Ascending aorta (tissue), 2 donors: ENCODE data around the gene HMGXB3. TPM values are rescaled to one million over a fixed set of nuclear protein-coding genes. Genes with fewer than 3 reads are reported as not detected.
A peak's percentile ranks its signal among the peaks of the same experiment; 100 is the strongest.

Experiments used
- DNase-seq, 2 donors: peaks; one replicate each; pipeline ENCODE4 v3.0.0-alpha.2; 2019; ENCODE audit warnings: low spot score in 2 of 2
- H3K27ac ChIP-seq, 2 donors: fragments of 200-600 bp; sonication (generic); one replicate each; pipeline ENCODE4 v1.5.1; 2016 to 2017; ENCODE audit warnings: mild to moderate bottlenecking in 1 of 2
- H3K27me3 ChIP-seq: fragments of 200-600 bp; sonication (generic); one replicate; pipeline ENCODE4 v1.5.1; 2017
- H3K36me3 ChIP-seq, 2 donors: fragments of 200-600 bp; sonication (generic); one replicate each; pipeline ENCODE4 v1.5.1; 2016
- H3K4me1 ChIP-seq, 2 donors: fragments of 200-600 bp; sonication (generic); one replicate each; pipeline ENCODE4 v1.5.1; 2016 to 2017; ENCODE audit warnings: mild to moderate bottlenecking in 1 of 2
- H3K4me3 ChIP-seq, 2 donors: fragments of 200-600 bp; sonication (generic); one replicate each; pipeline ENCODE4 v1.5.1; 2016 to 2017; ENCODE audit warnings: mild to moderate bottlenecking in 1 of 2
- H3K9me3 ChIP-seq, 2 donors: fragments of 200-600 bp; sonication (generic); one replicate each; pipeline ENCODE4 v1.5.1; 2016
- intact Hi-C: fragments of 100-400 bp; cut with DNase I; formaldehyde crosslinking; loops from one replicate; pipeline ENCODE4 v1.15.1; 2023
- total RNA-seq: library from RNA; depleted of rRNA; stranded (reverse); fragments of >200 nt; gene quantifications from one replicate; pipeline ENCODE4 v1.1.0, GENCODE V29; 2016
- TF ChIP-seq, protein P1 (sequence below), 3 experiments: fragments of 200-600 bp in 2 of 3; fragments of 450-650 bp in 1 of 3; sonication (generic) in 2 of 3; IDR thresholded peaks; one replicate each; pipeline ENCODE4 v1.5.1; 2016 to 2019; ENCODE audit warnings: antibody characterized with exemption in 3 of 3, mild to moderate bottlenecking in 1 of 3, moderate library complexity in 1 of 3

The HMGXB3 gene
- total RNA-seq, 1 donor from 2014 or later: 56.4 TPM

DNA sequence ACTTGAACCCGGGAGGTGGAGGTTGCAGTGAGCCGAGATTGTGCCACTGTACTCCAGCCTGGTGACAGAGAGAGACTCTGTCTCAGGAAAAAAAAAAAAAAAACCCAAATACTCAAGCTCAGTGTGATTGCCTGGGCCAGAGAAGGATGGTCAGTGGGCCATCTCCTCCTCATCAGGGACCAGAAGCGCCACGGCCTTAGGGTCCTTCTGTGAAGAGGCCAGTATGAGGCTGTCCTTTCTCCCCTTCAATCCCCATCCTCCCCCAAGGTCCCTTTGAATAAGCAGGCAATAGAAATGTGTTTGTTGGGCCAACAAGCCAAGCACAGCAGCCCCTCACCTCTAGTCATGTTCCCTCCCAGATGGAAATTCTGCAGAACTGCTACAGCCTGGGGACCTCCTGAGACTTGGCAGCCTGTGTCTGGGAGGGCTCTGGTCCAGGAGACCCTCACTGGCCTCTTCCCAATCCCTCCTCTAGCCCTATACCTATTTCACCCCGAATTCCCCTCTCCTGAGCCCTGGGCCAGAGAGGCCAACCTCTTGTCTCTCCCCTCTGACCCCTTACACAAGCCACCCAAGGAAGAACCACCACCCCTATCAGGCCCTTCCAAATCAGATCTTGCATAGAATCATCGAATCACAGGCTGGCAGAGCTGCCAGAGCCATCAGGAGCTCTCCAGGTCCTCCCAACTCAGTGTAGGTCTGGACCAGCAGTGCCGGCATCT is 84.8 kb downstream of the HMGXB3 start:
- DNase-seq: peak in 1 of 2 donors; percentile 27
- TF ChIP-seq, protein P1, sequence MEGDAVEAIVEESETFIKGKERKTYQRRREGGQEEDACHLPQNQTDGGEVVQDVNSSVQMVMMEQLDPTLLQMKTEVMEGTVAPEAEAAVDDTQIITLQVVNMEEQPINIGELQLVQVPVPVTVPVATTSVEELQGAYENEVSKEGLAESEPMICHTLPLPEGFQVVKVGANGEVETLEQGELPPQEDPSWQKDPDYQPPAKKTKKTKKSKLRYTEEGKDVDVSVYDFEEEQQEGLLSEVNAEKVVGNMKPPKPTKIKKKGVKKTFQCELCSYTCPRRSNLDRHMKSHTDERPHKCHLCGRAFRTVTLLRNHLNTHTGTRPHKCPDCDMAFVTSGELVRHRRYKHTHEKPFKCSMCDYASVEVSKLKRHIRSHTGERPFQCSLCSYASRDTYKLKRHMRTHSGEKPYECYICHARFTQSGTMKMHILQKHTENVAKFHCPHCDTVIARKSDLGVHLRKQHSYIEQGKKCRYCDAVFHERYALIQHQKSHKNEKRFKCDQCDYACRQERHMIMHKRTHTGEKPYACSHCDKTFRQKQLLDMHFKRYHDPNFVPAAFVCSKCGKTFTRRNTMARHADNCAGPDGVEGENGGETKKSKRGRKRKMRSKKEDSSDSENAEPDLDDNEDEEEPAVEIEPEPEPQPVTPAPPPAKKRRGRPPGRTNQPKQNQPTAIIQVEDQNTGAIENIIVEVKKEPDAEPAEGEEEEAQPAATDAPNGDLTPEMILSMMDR (IDR thresholded peaks at IDR 0.05): no peak
- Histone ChIP-seq H3K4me1 (no peaks in the 10 kb centered on the region), H3K36me3 (no peaks in the 10 kb centered on the region), H3K27ac (no peak overlapping the region), H3K9me3 (no peaks in the 10 kb centered on the region), H3K4me3 (peak overlapping the region in 1 of 2 donors; percentile 51), H3K27me3 (no peaks in the 10 kb centered on the region)
- intact Hi-C loops: no loop called here

DNA sequence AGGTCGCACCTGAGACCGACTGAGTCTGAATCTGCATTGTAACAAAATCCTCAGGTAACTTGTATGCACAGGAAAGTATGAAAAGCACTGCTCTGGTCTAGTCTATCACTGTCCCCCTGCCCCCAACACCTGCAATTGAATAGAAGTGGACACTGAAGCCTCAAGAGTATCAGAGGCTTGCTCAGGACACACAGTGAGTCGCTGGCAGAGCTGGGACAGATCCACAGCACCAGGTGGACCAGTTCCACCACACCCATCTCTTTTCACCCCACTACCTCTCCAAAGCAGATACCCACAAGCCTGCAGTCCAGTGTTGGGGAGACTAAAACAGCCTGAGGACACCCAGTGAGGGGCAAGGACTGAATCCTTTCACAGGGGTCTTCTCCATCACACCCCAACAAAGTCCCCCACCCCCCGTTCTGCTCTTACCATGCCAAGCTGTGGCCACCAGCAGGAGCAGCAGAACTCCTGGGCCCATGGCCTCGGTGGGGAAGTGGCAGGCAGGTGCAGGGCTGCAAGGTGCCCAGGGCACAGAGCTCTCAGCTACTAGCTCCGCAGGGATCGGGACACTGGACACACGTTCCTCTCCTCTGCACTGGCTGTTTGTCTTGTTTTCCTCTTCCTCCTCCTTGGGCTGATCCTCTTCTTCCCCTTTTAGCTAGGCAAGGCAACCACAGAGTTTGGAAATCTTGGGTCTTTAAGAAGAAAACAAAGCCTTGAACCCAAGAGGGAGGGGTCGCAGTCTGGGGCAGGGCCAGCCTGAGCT is 85.6 kb downstream of the HMGXB3 start, which contains the start of gene CSF1R:
Gene CSF1R (minus strand): TSS at position 605 of the 766 bp plus-strand sequence. CDS start 127 bp downstream, at position 478.
- Histone ChIP-seq H3K27me3 (no peaks in the 10 kb centered on the region), H3K27ac (no peak within 1 kb of the TSS), H3K4me1 (no peaks in the 10 kb centered on the region), H3K9me3 (no peaks in the 10 kb centered on the region), H3K4me3 (peak within 1 kb of the TSS in 1 of 2 donors; percentile 51), H3K36me3 (no peaks in the 10 kb centered on the region)
- DNase-seq: peak in 1 of 2 donors; percentile 62
- TF ChIP-seq, protein P1 (IDR thresholded peaks at IDR 0.05): no peak
- intact Hi-C loops: no loop called here

DNA sequence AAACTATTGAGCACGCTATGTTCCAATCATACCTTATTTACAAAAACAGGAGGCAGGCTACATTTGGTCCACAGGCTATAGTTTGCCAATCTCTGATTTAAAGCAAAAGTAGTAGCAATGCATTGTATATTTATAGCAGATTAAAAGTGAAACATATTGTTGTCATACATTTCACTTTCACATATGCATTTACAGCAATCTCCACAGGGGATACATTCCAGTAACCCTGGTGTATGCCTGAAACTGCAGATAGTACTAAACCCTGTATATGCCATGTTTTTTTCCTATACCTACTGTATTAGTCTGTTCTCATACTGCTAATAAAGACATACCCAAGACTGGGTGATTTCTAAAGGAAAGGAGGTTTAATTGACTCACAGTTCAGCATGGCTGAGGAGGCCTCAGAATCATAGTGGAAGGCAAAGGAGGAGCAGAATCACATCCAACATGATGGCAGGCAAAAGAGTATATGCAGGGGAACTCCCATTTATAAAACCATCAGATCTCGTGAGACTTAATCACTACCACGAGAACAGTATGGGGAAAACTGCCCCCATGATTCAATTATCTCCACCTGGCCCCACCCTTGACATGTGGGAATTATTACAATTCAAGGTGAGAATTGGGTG is 91.7 kb downstream of the HMGXB3 start:
- no peaks in the 10 kb centered on the region for H3K27me3 ChIP-seq
- no peak overlapping the region for H3K4me3 ChIP-seq
- no peak for DNase-seq
- intact Hi-C loops: no loop called here
- no peaks in the 10 kb centered on the region for H3K36me3 ChIP-seq
- no peaks in the 10 kb centered on the region for H3K9me3 ChIP-seq
- no peak overlapping the region for H3K27ac ChIP-seq
- TF ChIP-seq, protein P1 (IDR thresholded peaks at IDR 0.05): no peak
- H3K4me1 ChIP-seq: no peaks in the 10 kb centered on the region

DNA sequence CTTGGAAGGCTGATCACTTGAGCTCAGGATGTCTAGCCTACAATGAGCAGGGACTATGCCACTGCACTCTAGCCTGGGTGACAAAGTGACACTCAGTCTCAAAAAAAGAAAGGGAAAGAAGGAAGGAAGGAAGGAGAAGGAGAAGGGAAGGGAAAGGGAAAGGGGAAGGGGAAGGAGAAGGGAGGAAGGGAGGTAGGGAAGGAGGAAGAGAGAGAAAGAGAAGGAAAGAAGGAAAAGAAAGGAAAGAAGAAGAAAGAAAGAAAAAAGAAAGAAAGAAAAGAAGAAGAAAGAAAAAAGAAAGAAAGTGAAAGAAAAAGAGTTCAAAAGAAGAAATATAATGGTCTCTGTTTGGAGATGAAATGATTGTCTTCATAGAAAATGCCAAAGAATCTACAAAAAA is 96.6 kb downstream of the HMGXB3 start:
- no peak for DNase-seq
- intact Hi-C loops: no loop called here
- H3K9me3 ChIP-seq: no peaks in the 10 kb centered on the region
- no peaks in the 10 kb centered on the region for H3K36me3 ChIP-seq
- TF ChIP-seq, protein P1 (IDR thresholded peaks at IDR 0.05): no peak
- H3K27me3 ChIP-seq: no peaks in the 10 kb centered on the region
- H3K27ac ChIP-seq: no peak overlapping the region
- no peak overlapping the region for H3K4me3 ChIP-seq
- no peaks in the 10 kb centered on the region for H3K4me1 ChIP-seq

DNA sequence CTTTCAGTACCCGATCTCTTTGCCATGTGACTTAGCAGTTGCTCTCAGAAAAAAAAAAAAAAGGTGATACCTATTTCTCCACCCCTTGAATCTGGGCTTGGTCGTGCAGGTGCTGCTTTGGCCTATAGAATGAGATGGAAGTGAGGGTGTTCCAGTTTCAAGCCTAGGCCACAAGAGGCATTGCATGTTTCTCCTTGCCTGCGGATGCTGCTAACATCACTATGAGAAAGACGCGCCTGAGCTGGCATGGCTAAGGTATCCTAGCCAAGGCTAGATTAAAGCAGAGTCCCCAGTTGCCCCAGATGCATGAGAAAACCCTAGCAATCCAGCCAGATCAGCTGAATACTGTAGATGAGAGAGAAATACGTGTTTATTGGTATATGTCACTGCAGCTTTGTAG is 100.5 kb downstream of the HMGXB3 start:
- Histone ChIP-seq H3K9me3 (no peaks in the 10 kb centered on the region), H3K4me3 (no peak overlapping the region), H3K4me1 (no peaks in the 10 kb centered on the region), H3K27ac (no peak overlapping the region), H3K27me3 (no peaks in the 10 kb centered on the region), H3K36me3 (no peaks in the 10 kb centered on the region)
- intact Hi-C loops: no loop called here
- TF ChIP-seq, protein P1 (IDR thresholded peaks at IDR 0.05): no peak
- no peak for DNase-seq

Other genes starting within 250 kb of the HMGXB3 start
- gene PDE6A, start 55.9 kb upstream of the HMGXB3 start, total RNA-seq: not detected
- 6.9 TPM for gene SLC26A2, start 40.0 kb upstream of the HMGXB3 start, total RNA-seq
- 4.2 TPM for gene TIGD6, start 85 bp upstream of the HMGXB3 start, total RNA-seq
- gene CSF1R, start 85.8 kb downstream of the HMGXB3 start, total RNA-seq: 70.9 TPM
- 341 TPM for gene PDGFRB, start 155.1 kb downstream of the HMGXB3 start, total RNA-seq
- gene CDX1, start 166.0 kb downstream of the HMGXB3 start, total RNA-seq: not detected
- gene SLC6A7, start 189.3 kb downstream of the HMGXB3 start, total RNA-seq: not detected